Measurements from ENCODE around the gene ENOX2.

Gene ENOX2

GRCh38 chrX:130704053-130705038 is 198.7 kb downstream of the ENOX2 start:
- DNase-seq (ENCODE audit: low read depth in 2 of 2, low spot score in 1 of 2) = no peak

DNA sequence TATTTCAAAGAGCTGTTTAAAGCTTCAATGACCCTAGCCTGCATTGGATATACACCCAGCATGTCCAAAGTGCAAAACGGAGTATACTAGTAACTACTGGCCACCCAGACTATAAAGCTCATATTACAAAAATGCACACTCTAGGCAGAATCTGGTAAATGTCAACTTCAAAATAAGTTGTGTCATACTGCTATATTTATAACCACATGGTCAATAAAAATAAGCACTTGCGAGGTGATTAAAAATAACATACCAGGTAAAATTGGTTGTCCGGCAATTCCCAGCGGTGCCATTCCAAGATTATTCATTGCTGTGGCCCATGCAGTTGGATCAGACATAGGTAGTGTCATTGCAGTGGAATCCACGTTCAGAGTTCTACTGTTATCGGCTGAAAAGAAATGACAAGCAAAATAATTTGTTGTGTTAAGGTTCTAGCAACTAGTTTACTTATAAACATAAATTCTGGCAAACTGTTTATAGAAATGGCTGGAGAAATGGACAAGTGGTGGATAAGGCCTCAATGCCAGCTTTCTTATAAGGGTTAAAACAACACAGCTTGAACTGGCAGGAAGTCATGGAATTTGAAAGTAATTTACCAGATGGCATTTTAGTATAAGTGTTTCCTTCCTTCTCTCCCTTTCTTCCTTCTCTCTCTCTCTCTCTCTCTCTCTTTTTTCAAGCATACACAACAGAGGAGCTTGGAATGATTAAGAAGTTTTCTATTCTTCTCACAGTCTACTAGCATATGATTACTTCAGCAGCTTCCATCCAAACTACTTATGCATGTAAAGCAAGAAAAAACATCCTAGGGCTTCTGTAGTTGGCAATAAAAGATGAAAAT is 199.9 kb downstream of the ENOX2 start:
- no peak for DNase-seq (ENCODE audit: low read depth in 2 of 2, low spot score in 1 of 2)

DNA sequence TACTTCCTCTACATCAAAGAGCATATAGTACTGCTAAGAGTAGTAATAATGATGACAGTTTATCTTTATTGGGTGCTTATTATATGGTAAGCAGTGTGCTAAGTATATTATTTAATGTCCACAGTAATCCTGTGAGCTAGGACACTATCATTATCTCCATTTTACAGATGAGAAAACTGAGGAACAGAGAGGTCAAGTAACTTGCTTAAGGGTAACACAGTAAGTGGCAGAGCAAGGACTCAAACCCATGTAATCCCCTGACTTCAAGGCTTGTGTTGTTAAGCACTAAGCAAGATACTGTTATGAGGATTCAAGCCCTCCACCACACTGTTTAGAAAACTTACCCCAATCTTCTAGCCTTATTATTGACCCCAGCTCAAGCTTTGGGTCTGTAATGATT is 202.4 kb downstream of the ENOX2 start:
- no peak for DNase-seq (ENCODE audit: low read depth in 2 of 2, low spot score in 1 of 2)

- DNase-seq (ENCODE audit: low read depth in 2 of 2, low spot score in 1 of 2) = no peak
Observed at GRCh38 chrX:130699618-130700017, 203.4 kb downstream of the ENOX2 start.

DNA sequence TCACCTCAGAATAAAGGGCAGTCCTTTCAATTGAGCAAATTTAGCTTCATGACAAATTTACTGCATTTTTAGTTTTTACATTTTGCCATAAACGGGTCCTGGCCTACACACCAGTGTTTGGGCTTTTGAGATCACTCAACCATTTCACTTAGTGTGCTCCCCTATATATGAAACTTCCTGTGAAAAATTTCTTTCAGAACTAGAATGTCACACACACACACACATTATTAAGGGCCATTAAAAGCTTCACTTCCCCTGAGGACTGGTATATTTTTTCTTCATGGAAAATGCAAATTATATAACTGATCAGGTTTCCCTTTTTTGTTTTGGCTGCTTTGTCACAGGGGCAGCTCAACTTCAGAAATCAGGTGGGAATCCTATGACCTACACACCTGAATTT is 206.5 kb downstream of the ENOX2 start:
- DNase-seq (ENCODE audit: low read depth in 2 of 2, low spot score in 1 of 2) = no peak

- DNase-seq (ENCODE audit: low read depth in 2 of 2, low spot score in 1 of 2) = no peak
Observed at GRCh38 chrX:130695931-130696330, 207.1 kb downstream of the ENOX2 start.

- no peak for DNase-seq (ENCODE audit: low read depth in 2 of 2, low spot score in 1 of 2)
Observed at GRCh38 chrX:130694983-130695382, 208.0 kb downstream of the ENOX2 start.

DNA sequence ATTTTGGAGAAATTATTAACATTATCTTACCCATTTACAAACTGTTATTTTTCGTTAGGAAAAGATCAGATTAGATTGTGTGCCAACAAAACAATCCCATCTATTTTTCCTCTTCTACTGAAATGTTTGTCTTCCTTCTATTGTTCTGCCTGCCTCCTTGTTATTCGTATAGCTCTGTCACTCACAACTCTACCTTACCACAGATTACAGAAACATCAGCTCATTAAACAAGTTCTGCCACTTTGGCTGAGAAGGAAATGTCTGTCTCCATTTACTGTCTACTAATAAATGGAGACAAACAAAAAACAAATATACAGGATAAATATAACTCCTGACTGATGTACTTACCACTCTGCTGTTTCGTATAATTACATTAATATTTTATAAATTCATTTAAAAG is 211.4 kb downstream of the ENOX2 start:
- DNase-seq (ENCODE audit: low read depth in 2 of 2, low spot score in 1 of 2) = no peak

GRCh38 chrX:130688360-130688759 is 214.6 kb downstream of the ENOX2 start:
- DNase-seq (ENCODE audit: low read depth in 2 of 2, low spot score in 1 of 2) = no peak

DNA sequence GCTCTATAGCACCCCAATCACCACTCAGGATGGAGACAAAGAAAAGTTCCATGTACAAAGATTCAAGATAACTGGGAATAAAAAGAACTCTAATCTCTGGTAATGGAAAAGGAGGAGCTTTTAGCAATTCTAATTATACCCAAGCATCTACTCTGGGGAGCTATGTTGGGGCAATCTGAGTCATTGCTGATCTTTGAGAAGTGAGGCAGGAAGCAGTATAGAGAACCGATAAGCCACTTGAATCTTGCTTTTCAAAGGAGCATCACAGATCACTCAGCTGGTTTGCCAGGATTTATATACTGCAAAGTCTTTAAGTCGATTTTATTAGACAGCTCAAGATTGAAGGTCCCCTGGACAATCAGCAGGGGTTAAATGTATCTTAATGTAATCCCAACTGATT is 220.0 kb downstream of the ENOX2 start:
- DNase-seq (ENCODE audit: low read depth in 2 of 2, low spot score in 1 of 2) = no peak

DNA sequence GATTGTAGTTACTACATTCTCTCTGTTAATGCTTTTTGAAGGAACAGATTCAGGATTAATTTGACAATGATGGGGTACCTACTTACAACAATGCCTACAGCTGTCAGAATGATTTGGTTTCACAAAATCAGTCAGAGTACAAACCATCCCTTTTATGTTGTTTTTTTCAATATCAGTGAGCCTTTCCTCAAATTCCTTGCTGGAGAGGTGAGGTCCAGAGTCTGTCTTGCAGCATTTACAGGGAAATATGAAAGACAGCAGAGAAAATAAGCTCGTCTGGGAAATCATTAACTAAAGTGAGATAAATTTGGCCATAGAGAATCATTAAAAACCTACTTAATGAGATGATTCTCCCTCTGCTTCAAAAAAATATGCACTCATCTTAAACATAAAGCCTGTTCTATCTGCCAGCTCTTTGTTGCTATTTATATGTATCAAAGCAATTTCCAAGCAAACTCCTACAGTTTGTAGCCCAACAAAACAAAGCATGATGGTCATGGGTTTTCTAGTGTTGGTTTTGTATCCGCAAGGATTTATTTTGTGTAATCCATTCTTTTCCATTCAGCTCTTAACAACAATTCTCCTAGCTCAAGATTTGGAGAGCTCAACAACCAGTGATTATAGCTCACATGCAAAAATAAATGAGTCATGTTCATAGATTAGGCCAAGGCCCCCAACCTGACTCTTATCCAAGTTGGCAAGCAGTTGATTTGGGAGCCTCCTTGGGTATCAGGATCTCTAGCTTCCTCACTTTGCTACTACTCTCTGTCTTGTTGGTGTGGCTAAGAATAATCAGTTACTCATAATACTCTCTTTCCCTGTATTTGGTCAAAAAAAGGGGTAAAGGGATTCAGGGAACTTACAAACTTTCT is 222.6 kb downstream of the ENOX2 start:
- no peak for DNase-seq (ENCODE audit: low read depth in 2 of 2, low spot score in 1 of 2)

DNA sequence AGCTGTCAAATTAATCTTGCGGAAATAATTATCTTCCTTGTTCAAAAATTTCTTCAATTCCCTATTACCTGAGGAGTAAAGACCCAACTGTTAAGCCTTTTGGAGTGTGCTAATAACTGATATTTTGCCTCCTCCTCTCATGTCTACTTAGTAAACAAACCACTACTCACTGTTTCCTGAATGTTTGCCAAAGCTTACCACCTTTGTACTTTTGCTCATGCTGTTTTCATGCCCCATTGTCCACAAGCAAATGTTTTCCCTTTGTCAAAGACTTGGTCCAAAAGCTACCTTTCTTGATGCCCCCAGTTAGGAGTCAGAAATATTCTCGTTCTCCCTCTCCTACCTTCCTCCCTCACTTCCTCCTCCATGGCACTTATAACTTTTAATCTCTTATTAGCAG is 226.1 kb downstream of the ENOX2 start:
- DNase-seq (ENCODE audit: low read depth in 2 of 2, low spot score in 1 of 2) = no peak

- DNase-seq (ENCODE audit: low read depth in 2 of 2, low spot score in 1 of 2) = no peak
Observed at GRCh38 chrX:130672214-130672613, 230.8 kb downstream of the ENOX2 start.

- DNase-seq (ENCODE audit: low read depth in 2 of 2, low spot score in 1 of 2) = no peak
Observed at GRCh38 chrX:130669233-130669632, 233.8 kb downstream of the ENOX2 start.

GRCh38 chrX:130665263-130665662 is 237.7 kb downstream of the ENOX2 start:
- DNase-seq (ENCODE audit: low read depth in 2 of 2, low spot score in 1 of 2) = no peak

- DNase-seq (ENCODE audit: low read depth in 2 of 2, low spot score in 1 of 2) = no peak
Observed at GRCh38 chrX:130658310-130658709, 244.7 kb downstream of the ENOX2 start.

DNA sequence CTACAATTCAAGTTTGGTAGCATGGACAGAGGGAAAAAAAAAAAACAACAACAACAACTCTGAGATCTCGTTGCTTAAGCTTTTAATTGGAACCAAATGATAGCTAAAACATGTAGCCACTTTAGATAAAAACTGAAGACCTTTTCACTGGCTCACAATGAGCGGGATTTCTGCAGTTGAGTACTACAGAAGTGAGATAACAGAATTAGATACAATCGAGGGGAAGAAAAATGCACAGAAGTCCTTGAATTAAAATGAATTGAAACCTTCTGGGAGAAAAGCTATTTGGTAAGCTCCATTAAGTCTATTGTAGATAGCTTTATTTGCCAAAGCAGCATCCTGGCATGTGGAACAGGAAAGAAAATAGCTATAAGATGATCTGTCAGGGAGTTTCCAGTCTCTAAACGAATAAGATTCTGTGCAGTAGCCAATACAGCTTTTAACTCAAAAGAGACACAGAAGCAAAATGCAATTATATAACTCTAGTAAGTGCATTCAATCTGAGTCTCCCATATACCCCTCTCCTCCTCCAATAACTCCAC is 248.5 kb downstream of the ENOX2 start:
- no peak for DNase-seq (ENCODE audit: low read depth in 2 of 2, low spot score in 1 of 2)

- no peak for DNase-seq (ENCODE audit: low read depth in 2 of 2, low spot score in 1 of 2)
Observed at GRCh38 chrX:130652824-130653578, 250.0 kb downstream of the ENOX2 start.

- no peak for DNase-seq (ENCODE audit: low read depth in 2 of 2, low spot score in 1 of 2)
Observed at GRCh38 chrX:130649738-130650137, 253.3 kb downstream of the ENOX2 start.

- no peak for DNase-seq (ENCODE audit: low read depth in 2 of 2, low spot score in 1 of 2)
Observed at GRCh38 chrX:130647468-130647867, 255.5 kb downstream of the ENOX2 start.

Measured in stimulated activated CD8-positive, alpha-beta memory T cell treated with anti-CD3 and anti-CD28 coated beads, Interleukin-4, amount 100 ng/mL, for 4 hours (primary cell).